T-helper 9 cell (primary cell): ENCODE results near the gene IER2.

Experiments used
- DNase-seq: peaks from one replicate; pipeline ENCODE4 v3.0.0-alpha.2; 2020
- total RNA-seq, 2 donors: gene quantifications; one replicate each; lab custom pipeline; 2026; lab: John Stamatoyannopoulos, UW

Gene IER2
- total RNA-seq = 178 to 667 reads per million in 2 donors

- peak; percentile 86 for DNase-seq
Observed at GRCh38 chr19:13150187-13150930, at the start of gene IER2, which contains the start of gene STX10. Gene IER2 (plus strand): TSS chr19:13150411. CDS start chr19:13153187, 2,776 bp downstream. Gene STX10 (minus strand): TSS chr19:13150375. CDS start chr19:13150173, 202 bp downstream.

- DNase-seq = no peak
Observed at GRCh38 chr19:13100841-13101589, 49.2 kb upstream of the IER2 start.

- no peak for DNase-seq
Observed at GRCh38 chr19:13101590-13102415, 48.4 kb upstream of the IER2 start.

- no peak for DNase-seq
Observed at GRCh38 chr19:13102416-13102665, 47.9 kb upstream of the IER2 start.

- DNase-seq = no peak
Observed at GRCh38 chr19:13102666-13103580, 47.3 kb upstream of the IER2 start, which contains the start of gene LYL1. Gene LYL1 (minus strand): TSS chr19:13102858. CDS start chr19:13101171, 1,687 bp downstream.

GRCh38 chr19:13103581-13104359, 46.4 kb upstream of the IER2 start:
- DNase-seq = no peak

- peak; percentile 64 for DNase-seq
Observed at GRCh38 chr19:13104360-13104847, 45.8 kb upstream of the IER2 start.

- no peak for DNase-seq
Observed at GRCh38 chr19:13104848-13105711, 45.1 kb upstream of the IER2 start.

GRCh38 chr19:13109361-13110098, 40.7 kb upstream of the IER2 start:
- DNase-seq = no peak

GRCh38 chr19:13110099-13110610, 40.1 kb upstream of the IER2 start:
- no peak for DNase-seq

- DNase-seq = no peak
Observed at GRCh38 chr19:13112555-13112954, 37.7 kb upstream of the IER2 start.

- DNase-seq = no peak
Observed at GRCh38 chr19:13115936-13116281, 34.3 kb upstream of the IER2 start.

GRCh38 chr19:13116282-13117175, 33.7 kb upstream of the IER2 start, which contains the start of gene TRMT1:
Gene TRMT1 (minus strand): TSS chr19:13116740. CDS start chr19:13116399, 341 bp downstream.
- peak; percentile 87 for DNase-seq

- DNase-seq = no peak
Observed at GRCh38 chr19:13117176-13117771, 32.9 kb upstream of the IER2 start.

GRCh38 chr19:13117772-13118423, 32.3 kb upstream of the IER2 start, which contains the start of gene NACC1:
Gene NACC1 (plus strand): TSS chr19:13118264. CDS start chr19:13135208, 16,944 bp downstream.
- peak; percentile 79 for DNase-seq

GRCh38 chr19:13118424-13119193, 31.6 kb upstream of the IER2 start:
- DNase-seq = no peak
